Glomerular visceral epithelial cell (primary cell): ENCODE results near the gene SH3D19.

Source experiments
- DNase-seq: peaks from one replicate; pipeline ENCODE4 v3.0.0-alpha.2; 2016; ENCODE audit errors: extremely low spot score

Gene SH3D19

DNA sequence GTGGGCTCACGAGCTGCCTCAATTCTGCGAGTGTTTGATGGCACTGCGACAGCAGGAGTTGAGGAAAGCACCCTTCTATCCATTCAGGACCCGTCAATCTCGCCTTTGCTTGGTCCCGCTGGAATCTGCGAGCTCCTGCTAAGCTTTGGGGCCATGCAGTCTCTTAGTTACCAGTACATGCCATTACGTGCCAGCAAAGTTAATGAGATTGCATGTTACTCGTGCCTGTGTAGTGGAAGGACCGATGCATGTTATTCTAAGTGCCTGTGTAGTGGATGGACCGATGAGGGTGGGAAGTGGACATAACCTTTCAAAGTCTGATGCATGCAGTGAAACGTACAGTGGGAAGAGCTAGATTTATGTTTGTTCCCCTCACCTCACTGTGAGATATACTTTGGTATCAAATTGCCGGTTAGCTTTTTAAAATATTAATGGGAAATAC lies 225.4 kb downstream of the SH3D19 start:
- DNase-seq, result peak; percentile 34

DNA sequence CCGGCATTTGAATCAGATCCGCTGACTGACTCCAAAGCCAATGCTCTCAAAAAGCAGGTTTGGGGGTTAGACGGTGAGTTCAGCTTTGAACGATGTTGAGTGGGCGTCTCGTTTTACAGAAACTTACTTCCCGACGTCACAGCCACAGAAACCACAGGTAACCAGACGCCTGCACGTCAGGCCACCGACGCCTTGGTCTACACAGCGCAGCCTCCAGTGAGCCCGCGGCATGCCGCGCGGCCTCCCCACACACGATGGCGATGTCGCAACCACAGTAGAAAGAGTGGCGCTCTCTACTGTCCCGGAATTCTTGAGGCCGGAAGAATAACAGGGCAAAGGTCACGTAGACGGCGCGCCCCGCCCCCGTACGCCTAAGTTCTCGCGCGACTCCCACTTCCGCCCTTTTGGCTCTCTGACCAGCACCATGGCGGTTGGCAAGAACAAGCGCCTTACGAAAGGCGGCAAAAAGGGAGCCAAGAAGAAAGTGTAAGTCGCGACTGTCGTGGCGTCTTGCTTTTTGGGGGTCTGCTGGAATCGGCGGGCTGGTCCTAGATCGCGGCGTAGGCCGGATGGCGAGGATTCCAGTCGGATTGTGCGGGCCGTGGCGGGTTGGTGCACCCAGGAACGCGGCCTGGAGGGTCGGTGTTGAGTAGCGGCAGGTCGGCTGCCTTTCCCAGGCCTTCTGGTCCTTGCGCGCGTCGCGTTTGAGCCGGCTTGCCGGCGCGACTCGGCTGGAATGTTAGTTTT lies 226.0 kb downstream of the SH3D19 start, which contains the start of gene RPS3A:
Gene RPS3A, plus strand, starts transcription at position 400 of the 747 bp plus-strand sequence. Its CDS starts 25 bp downstream, at position 425.
- DNase-seq, result peak; percentile 98

DNA sequence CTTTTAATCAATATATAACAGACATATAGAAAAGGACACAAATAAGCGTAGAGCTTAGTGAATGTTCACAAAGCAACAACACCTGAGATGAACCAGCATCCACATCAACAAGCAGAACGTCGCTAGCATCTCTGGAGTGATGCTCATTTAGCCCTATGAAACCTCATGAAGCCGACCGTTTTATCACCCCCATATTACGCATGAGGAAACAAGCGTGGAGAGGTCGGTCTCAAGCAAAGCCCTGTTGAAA lies 226.5 kb downstream of the SH3D19 start:
- no peak for DNase-seq

DNA sequence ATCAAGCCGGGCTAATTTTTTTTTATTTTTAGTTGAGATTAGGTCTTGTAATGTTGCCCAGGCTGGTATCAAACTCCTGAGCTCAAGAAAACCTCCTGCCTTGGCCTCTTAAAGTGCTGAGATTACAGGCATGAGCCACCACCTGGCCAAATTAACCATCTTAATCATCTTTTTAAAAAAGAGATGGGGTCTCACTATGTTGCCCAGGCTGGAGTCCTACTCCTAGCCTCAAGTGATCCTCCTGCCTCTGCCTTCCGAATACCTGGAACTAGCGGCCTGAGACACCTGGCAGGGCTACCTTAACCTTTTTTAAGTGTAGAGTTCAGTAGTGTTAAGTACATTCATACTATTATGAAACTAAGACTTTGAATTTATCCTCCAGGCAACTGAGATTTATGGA lies 227.6 kb downstream of the SH3D19 start:
- no peak for DNase-seq

DNA sequence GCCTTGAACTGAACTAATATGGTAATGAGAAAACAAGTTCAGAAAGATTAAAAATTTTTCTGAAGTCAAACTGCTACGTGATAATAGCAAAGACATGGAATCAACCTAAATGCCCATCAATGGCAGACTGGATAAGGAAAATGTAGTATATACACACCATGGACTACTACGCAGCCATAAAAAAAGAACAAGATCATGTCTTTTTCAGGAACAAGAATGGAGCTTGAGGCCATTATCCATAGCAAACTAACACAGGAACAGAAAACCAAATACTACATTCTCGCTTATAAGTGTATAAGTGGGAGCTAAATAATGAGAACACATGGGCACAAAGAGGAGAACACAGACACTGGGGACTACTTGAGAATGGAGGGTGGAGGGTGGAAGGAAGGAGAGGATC lies 230.3 kb downstream of the SH3D19 start:
- DNase-seq, result no peak

DNA sequence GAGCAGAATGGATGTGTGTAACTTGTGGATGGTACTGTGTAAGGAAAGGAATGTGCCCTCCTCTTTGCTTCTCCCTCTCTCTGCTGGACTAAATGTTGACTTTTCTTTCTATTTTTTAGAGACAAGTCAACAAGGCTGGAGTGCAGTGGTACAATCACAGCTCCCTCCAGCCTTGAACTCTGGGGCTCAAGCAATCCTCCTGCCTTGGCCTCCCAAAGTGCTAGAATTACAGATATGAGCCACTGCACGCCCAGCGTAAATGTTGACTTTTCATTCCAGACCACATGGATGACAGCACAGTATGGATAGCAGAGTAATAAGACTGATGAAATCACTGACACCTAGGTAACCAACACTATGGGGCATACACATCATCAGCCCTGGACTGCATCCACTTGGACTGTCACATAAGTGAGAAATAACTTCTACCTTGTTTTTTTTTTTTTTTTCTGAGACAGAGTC lies 231.1 kb downstream of the SH3D19 start:
- no peak for DNase-seq

DNA sequence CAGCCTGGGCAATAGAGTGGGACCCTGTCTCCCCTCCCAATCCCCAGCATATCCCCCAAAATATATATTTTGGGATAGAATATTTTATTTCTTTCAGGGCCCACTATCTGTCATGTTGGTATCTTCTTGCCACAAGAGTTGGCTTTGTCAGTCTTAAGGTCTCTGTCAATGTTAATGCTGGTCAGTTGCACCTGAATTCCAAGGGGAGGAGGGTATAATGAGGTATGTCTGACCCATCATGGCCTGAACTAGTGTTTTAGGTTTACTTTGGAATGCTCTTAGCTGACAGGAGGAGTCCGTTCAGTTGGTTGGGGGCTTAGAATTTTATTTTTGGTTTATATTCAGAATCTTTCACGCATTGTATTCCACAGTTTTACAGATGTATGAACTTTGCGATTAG lies 232.2 kb downstream of the SH3D19 start:
- no peak for DNase-seq

DNA sequence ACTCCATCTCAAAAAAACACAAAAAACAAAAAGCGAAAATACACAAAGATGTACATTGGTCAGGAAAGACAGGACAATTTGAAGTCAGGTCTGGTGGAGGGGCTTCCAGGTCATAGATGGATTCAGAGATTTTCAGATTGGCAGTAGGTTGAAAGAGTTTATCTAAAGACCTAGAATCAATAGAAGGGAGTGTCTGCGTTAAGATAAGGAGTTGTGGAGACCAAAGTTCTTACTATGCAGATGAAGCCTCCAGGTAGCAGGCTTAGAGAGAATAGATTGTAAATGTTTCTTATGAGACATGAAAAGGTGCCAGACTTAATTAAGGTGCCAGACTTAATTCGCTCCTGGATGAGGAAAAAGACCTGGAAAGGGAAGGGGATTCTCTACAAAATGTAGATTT lies 232.9 kb downstream of the SH3D19 start:
- DNase-seq, result no peak

DNA sequence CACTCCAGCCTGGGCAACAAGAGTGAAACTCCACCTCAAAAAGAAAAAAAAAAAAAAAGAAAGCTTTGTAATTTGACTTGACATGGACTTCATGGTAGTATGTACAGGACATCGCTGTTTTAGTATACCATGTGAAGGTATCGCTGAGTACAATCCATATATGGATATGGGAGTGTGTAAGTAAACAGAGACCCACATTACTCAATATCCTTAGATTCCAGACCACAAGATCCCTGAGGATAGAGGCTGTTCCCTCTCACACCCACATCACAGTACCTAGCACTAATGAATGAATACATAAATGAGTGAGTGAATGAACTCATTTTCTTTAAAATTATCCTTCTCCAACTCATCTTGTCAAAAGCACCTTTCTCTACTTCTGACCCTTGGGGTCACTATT lies 234.4 kb downstream of the SH3D19 start:
- no peak for DNase-seq

DNA sequence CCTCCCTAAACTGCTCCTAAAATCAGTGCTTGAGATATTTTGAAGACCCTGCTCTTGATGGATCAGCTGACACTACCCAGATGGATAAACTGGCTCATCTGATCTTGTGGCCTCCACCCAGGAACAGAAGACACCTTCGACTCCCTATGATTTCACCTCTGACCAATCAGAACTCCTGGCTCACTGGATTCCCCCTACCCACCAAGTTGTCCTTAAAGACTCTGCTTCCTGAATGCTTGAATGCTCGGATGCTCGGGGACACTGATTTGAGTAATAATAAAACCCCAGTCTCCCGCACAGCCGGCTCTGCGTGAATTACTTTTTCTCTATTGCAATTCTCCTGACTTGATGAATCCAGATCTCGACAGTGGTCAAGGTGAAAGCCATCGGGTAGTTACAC lies 237.9 kb downstream of the SH3D19 start:
- DNase-seq, result no peak

DNA sequence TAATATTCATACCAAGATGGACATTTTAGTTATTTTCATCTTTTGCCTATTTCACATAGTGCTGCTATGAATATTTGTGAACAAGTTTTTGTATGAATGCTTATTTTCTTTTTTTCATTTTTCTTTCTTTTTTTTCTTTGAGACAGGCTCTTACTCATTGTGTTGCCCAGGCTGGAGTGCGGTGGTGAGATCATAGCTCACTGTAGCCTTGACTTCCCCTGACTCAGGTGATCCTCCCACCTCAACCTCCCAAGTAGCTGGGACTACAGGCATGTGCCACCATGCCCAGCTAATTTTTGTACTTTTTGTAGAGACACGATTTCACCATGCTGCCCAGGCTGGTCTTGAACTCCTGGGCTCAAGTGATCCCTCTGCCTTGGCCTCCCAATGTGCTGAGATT lies 247.4 kb downstream of the SH3D19 start:
- peak; percentile 14 for DNase-seq

DNA sequence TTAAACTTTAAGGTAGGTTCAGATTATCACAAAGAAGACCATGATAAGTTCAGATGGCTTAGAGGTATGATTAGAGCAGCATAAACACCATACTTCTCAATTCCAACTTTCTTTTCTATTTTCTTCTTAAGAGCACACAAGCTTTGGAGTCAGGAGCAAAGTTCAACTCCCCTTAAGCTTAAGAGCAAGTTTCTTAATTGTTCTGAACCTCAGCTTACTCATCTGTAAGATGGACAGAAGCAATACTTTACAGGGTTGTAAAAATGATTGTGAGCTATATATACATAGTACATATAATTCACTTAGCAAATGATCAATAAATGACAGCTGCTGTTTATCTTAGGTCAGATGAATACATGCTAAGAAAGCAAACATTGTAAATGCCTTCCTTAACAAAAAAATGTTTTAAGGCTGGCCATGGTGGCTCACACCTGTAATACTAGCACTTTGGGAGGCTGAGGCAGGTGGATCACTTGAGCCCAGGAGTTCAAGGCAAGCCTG lies 250.9 kb downstream of the SH3D19 start:
- DNase-seq, result no peak
